ENCODE measurements around the gene MBOAT1.

Gene MBOAT1

GRCh38 chr6:20129290-20130088 is 82.8 kb downstream of the MBOAT1 start:
- DNase-seq = no peak

GRCh38 chr6:20128018-20128417 is 84.3 kb downstream of the MBOAT1 start:
- no peak for DNase-seq

DNA sequence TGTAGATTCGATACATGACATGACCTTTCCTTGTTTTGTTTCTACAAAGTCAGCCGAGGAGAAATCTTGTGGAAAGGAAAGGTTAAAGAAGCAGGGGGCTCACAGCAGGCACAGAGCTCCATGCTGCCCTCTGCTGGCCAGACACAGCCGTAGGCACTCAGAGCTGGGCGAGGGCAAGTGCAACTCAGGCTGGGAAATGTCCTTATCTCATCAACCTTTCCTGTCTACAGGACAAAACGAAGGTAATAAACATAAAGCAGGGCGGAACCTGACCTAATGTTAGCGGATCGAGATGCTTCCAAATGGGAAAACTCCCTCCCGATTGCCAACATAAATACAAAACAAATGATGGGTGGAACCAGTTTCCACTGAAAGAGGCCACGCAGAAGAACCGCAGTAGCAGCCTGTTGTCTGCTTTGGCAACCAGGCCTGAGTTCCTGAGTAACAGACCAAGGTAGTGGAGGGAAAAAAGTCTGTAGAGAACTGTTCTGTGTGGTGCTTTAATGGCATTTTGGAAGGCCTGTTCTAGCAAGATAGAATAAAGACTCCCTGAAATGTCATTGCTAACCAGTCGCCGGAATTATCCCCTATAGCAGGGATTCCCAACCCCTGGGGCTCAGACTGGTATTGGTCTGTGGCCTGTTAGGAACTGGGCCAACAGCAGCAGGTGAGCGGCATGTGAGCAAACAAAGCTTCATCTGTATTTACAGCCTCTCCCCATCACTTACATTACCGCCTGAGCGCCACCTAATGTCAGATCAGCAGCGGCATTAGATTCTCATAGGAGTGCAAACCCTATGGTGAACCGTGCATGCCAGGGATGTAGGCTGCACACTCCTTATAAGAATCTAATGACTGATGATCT is 85.2 kb downstream of the MBOAT1 start:
- DNase-seq = peak; percentile 55

- DNase-seq = no peak
Measured at GRCh38 chr6:20126102-20126752, 86.0 kb downstream of the MBOAT1 start.

GRCh38 chr6:20124545-20124944 is 87.7 kb downstream of the MBOAT1 start:
- no peak for DNase-seq

GRCh38 chr6:20119485-20119884 is 92.8 kb downstream of the MBOAT1 start:
- DNase-seq = no peak

GRCh38 chr6:20118892-20119291 is 93.4 kb downstream of the MBOAT1 start:
- DNase-seq = no peak

DNA sequence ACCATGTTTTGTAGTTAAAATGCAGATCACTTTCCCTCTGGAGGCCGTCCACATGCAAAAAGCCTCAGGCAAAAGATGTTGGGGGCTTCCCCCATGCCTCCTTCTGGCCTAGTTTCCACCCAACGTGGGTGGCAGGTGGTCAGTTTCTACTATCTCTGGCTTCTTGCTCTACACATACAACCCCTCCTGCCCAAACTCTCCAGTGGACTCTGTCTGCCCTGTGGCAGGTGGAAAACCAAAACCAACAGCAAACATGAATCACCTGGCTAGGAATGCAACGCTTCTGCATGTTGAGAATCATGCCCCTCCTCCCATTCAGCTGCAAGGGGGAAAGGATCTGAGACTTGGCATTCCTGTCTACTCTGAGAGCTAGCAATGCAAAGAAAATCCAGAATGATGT is 94.8 kb downstream of the MBOAT1 start:
- DNase-seq = no peak

- no peak for DNase-seq
Measured at GRCh38 chr6:20116792-20117191, 95.5 kb downstream of the MBOAT1 start.

- DNase-seq = no peak
Measured at GRCh38 chr6:20115246-20115980, 96.9 kb downstream of the MBOAT1 start.

- no peak for DNase-seq
Measured at GRCh38 chr6:20113649-20114224, 98.5 kb downstream of the MBOAT1 start.

DNA sequence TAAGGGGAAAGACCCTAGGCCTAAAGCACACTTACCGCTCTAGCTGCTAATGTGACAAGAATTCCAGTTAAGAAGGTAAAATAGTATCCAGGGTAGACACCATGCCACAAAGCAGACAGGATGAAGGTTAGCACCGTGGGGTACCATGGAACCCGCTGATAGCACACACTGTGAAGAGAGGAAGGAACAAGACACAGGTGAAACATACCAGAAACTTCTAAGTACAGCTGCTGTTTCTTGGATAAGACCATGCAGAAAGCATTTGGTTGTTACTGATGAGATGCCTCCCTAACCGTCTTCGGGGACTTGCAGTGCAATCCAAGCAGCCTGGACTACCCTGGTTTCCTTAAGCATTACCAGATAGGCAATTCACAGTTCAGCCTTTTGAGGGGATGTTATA is 99.4 kb downstream of the MBOAT1 start:
- no peak for DNase-seq

DNA sequence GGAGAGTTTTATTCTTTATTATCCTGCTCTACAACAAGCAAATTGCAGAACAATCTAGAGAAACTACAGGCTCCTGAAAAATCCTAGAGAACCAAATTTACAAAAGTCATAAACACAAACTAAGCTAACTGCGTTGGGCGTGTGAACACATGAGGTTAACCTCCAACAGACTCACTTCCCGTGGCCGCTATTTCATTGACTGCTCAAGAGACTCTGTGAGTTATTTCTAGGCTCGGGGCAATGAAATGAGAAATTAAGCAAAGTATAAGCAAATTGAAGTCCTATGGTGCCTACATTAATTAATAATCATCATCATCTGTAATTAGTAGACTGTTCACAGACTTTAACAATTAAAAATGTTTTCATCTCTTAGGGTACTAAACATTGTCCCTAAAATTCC is 100.0 kb downstream of the MBOAT1 start:
- no peak for DNase-seq

DNA sequence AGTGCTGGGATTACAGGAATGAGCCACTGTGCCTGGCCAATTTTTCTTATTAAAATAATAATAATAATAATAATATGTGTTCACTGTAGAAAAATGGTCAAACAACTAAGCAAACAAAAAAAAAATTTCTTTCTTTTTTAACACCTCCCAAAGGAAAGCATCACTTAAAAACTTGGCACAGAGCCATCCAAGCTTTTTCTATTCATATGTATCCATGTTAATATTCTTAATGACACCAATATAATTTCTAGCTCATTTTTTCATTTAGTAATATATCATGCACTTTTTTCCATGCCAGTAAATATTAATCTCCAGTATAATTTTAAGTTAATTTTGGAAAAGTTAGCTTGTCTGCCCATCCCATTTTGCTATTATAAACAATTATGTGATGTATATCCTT is 101.8 kb downstream of the MBOAT1 start:
- no peak for DNase-seq

- DNase-seq = no peak
Measured at GRCh38 chr6:20109526-20109925, 102.7 kb downstream of the MBOAT1 start.

DNA sequence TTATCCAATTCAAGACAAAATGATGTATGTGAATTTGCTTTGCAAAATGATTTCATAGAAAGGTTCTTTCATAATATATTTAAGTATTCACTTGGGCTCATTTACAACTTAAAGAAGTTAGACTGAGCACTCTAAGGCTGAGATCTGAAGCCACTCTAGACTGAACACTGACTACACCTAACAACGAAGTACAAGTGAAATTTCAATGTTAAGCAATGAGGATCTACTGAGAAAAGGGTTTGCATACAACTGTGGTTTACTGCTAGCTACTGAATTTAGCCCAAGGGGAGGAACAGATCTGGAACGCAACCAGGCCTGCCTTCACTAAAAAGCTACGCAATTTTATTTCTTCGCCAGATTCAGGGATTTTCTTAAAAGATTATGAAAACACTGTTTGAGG is 106.4 kb downstream of the MBOAT1 start:
- no peak for DNase-seq

- no peak for DNase-seq
Measured at GRCh38 chr6:20104696-20105095, 107.6 kb downstream of the MBOAT1 start.

- DNase-seq = no peak
Measured at GRCh38 chr6:20102397-20103073, 109.7 kb downstream of the MBOAT1 start.

- DNase-seq = no peak
Measured at GRCh38 chr6:20099156-20099555, 113.1 kb downstream of the MBOAT1 start.

GRCh38 chr6:20098267-20098876 is 113.9 kb downstream of the MBOAT1 start:
- DNase-seq = no peak

DNA sequence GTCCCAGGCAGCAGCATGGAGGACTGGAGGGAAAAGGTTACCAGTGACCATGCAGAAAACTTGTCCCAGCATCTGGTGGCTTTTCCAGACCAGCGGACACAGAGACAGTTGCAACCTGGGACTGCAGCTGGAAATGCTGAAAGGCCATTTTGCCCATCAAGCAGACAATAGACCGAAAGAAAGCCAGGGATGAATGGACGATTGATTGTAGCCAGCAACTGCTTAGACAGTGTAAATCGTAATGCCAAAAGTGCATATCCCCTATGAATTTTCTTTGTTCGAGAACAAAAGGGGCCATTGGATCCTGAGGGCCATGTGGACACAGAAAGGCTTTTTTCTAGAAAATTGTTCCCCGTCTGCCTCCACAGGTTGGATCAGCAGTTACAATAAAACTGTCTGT is 115.7 kb downstream of the MBOAT1 start:
- no peak for DNase-seq

- DNase-seq = no peak
Measured at GRCh38 chr6:20095436-20095835, 116.8 kb downstream of the MBOAT1 start.

Measured in activated gamma-delta T cell treated with Interleukin-2 at 50 U/mL for 16 hours (primary cell).